ENCODE results near the gene PRXL2B. TPM values are rescaled to one million over a fixed set of nuclear protein-coding genes. Genes with fewer than 3 reads are reported as not detected.

The PRXL2B gene
- total and polyA plus RNA-seq, 12 donors = 16.9 to 64.0 (median 30.2) TPM

DNA sequence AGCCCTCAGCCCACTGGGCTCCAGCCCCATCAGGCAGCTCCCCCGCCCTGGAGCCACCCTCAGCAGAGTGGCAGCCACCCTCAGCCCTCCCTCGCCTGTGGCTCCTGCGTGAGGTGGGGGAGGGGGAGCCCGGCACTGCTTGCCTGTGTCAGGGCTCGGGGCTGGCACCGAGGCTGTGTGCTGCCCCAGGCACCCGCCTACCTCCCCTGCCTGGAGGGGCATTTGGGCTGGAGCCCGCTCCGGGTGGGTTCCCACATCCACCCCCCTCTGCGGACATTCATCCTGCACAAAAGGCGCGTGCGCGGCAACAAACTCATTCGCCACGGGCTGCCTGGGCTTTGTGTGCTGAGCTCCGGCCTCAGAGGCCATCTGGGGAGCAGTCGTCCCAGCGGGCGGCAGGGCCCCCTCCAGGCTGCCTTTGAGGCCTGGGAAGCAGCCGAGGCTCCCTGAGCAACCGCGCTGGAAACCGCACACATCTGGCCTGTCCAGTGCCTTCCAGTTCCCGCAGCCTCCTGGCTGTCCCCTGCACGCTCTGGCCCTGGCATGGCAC lies 43.0 kb upstream of the PRXL2B start:
- Histone ChIP-seq H3K4me1 (replicated peaks in 1 of 2) (peaks cover 35 to 40% of the 10 kb centered on the region in 2 donors), H3K4me3 (no peak overlapping the region), H3K27me3 (peaks cover 8% of the 10 kb centered on the region), H3K9me3 (replicated peaks in 1 of 3) (no peaks in the 10 kb centered on the region), H3K27ac (no peak overlapping the region), H3K36me3 (replicated peaks in 1 of 2) (no peaks in the 10 kb centered on the region)
- intact Hi-C loops (cut with DNase I) = loop anchor here in 1 of 2 donors (10.0 kb wide), 1 partner anchor 349 kb away; the partner anchor contains the start of gene FAAP20
- no peak for TF ChIP-seq POLR2A (IDR thresholded peaks at IDR 0.05)
- peak in 1 of 7 donors; percentile 34 for DNase-seq
- WGBS, 4 donors = 62 to 80% (median 76%) methylated on average over 1 to 26 of the region's 26 CpGs

DNA sequence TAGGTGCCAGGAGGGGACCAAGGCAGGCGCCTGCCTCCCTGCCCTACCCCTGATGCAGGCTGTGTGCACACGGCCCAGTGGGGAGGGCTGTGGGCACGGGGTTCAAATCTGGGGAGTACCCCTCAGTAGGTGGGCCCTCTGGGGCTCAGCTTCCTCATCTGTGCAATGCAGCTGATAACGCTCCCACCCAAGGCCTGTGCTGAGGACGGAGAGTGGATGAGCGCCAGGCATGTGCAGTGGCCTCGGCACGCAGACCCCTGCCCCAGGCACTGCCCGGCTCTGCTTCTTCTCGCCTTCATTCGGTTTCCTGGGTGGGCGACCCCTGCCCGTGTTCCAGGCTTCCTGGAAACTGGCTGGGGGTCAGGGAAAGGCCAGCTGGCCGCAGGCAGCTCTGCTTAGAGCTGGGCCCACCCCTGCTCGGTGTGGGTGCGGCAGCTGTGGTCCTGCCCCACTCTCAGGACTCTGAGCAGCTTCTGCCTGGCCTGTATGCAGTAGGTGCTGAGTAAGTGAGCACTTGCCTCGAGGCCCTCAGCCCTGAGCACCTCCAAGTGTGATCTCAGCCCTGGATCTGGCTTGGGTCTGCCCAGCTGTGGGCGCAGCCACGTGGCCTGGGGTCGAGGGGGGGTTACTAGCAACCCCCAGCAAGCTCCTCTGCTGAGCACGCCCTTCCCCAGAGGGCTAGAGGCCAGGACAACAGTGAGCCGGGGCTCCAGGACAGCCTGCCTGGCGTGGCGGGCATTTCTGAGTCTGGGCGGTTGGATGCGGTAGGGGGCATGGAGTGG lies 42.3 kb upstream of the PRXL2B start:
- intact Hi-C loops (cut with DNase I) = loop anchor here in 1 of 2 donors (10.0 kb wide), 1 partner anchor 349 kb away; the partner anchor contains the start of gene FAAP20
- H3K9me3 ChIP-seq (replicated peaks in 1 of 3) = no peaks in the 10 kb centered on the region
- H3K27me3 ChIP-seq = peaks cover 8% of the 10 kb centered on the region
- DNase-seq = no peak
- peaks cover 40 to 47% of the 10 kb centered on the region in 2 donors for H3K4me1 ChIP-seq (replicated peaks in 1 of 2)
- no peaks in the 10 kb centered on the region for H3K36me3 ChIP-seq (replicated peaks in 1 of 2)
- WGBS, 4 donors = 41 to 68% (median 60%) methylated on average over 9 to 26 of the region's 26 CpGs; no CpG with 5 or more reads in 1 of the 4 donors
- no peak overlapping the region for H3K4me3 ChIP-seq
- H3K27ac ChIP-seq = peak overlapping the region in 2 of 5 donors; percentile 86 to 98
- no peak for TF ChIP-seq POLR2A (IDR thresholded peaks at IDR 0.05)
- TF ChIP-seq, protein P1, sequence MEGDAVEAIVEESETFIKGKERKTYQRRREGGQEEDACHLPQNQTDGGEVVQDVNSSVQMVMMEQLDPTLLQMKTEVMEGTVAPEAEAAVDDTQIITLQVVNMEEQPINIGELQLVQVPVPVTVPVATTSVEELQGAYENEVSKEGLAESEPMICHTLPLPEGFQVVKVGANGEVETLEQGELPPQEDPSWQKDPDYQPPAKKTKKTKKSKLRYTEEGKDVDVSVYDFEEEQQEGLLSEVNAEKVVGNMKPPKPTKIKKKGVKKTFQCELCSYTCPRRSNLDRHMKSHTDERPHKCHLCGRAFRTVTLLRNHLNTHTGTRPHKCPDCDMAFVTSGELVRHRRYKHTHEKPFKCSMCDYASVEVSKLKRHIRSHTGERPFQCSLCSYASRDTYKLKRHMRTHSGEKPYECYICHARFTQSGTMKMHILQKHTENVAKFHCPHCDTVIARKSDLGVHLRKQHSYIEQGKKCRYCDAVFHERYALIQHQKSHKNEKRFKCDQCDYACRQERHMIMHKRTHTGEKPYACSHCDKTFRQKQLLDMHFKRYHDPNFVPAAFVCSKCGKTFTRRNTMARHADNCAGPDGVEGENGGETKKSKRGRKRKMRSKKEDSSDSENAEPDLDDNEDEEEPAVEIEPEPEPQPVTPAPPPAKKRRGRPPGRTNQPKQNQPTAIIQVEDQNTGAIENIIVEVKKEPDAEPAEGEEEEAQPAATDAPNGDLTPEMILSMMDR (IDR thresholded peaks at IDR 0.05) = no peak

DNA sequence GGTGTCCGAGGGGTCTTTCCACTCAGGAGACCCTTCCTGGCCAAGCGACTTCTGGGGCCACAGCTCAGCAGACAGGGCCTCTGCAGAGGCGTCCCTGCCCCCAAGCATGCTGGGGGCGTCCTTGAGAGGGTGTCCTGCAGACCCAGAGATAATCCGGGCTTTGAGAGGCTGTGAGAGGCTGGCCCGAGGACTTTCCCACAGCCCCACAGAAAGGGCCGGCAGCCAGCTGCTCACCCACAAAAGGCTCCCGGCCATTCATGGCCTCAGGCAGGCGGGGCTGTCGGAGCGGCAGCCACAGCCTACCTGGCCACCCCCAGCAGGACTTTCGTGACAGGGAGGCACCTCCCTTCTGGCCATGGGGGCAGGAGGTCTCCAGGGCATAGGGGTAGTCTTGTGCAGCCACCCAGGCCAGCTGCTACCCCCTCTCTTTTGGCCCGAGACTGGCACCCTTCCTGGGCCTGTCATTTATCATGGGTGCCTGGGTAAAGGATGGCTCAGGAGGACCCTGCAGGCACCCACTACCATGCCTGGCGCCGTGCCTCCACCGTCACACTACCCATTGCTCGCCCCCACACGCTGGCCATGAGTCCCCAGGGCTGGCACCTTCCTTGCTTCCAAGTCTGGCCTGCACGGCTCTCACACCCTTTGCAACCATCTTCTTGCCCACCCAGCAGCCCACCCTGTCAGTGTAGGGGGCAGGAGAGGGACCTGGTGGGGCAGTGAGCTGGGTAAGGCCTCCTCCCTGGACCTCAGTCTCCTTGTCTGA lies 41.5 kb upstream of the PRXL2B start:
- intact Hi-C loops (cut with DNase I) = loop anchor here (5.0 to 10.0 kb wide), 3 partner anchors 128 to 350 kb away; partner anchors contain the start of genes FAAP20 (in 1 of the 2) and PEX10 (in 1 of the 2)

More for the DNA sequence above, 41.5 kb upstream of the PRXL2B start:
- peaks cover 6% of the 10 kb centered on the region for H3K27me3 ChIP-seq
- peak overlapping the region in 3 of 5 donors; percentile 53 to 98 (median 86) for H3K27ac ChIP-seq
- peaks cover 41 to 50% of the 10 kb centered on the region in 2 donors for H3K4me1 ChIP-seq (replicated peaks in 1 of 2)
- 27 to 75% (median 45%) methylated on average over 5 to 19 of the region's 19 CpGs for WGBS, 4 donors
- no peaks in the 10 kb centered on the region for H3K9me3 ChIP-seq (replicated peaks in 1 of 3)
- H3K4me3 ChIP-seq = peak overlapping the region in 1 of 4 donors; percentile 30
- no peaks in the 10 kb centered on the region for H3K36me3 ChIP-seq (replicated peaks in 1 of 2)
- no peak for TF ChIP-seq POLR2A (IDR thresholded peaks at IDR 0.05)
- TF ChIP-seq, protein P1 (IDR thresholded peaks at IDR 0.05) = no peak
- peak in 5 of 7 donors; percentile 41 to 69 (median 62) for DNase-seq

All from adrenal gland (tissue), 12 donors.